Nephron progenitor cell (in vitro differentiated cells): ENCODE data around the gene A3GALT2.

ENCODE experiments used
- DNase-seq: peaks from one replicate; pipeline ENCODE4 v3.0.0; 2021
- H3K27ac Mint-ChIP-seq: 2 replicates; pipeline ENCODE4 v1.8.0; 2021; ENCODE audit warnings: mild to moderate bottlenecking, moderate library complexity, mixed read lengths
- H3K27me3 Mint-ChIP-seq: 2 replicates; pipeline ENCODE4 v1.8.0; 2021; ENCODE audit warnings: mild to moderate bottlenecking, low read depth, mixed read lengths; ENCODE audit not compliant: poor library complexity
- H3K36me3 Mint-ChIP-seq: 2 replicates; pipeline ENCODE4 v1.8.0; 2021; ENCODE audit warnings: low read depth, mixed read lengths
- H3K4me1 Mint-ChIP-seq: 2 replicates; pipeline ENCODE4 v1.8.0; 2021; ENCODE audit warnings: mixed read lengths
- H3K4me3 Mint-ChIP-seq: 2 replicates; pipeline ENCODE4 v1.8.0; 2021; ENCODE audit warnings: mild to moderate bottlenecking, moderate library complexity, mixed read lengths
- H3K9me3 Mint-ChIP-seq: 2 replicates; pipeline ENCODE4 v1.8.0; 2021; ENCODE audit warnings: mild to moderate bottlenecking, moderate library complexity, mixed read lengths
- TF ChIP-seq, protein P1 (sequence below): fragments of 200-600 bp; sonication (generic); IDR thresholded peaks from 2 replicates; pipeline ENCODE4 v1.5.0; 2021; ENCODE audit warnings: antibody characterized with exemption

The A3GALT2 gene

GRCh38 chr1:33276573-33277298 lies 44.2 kb downstream of the A3GALT2 start:
- Mint-ChIP-seq H3K27me3 (no peaks in the 10 kb centered on the region), H3K27ac (peak overlapping the region; percentile 82), H3K4me3 (no peak overlapping the region), H3K9me3 (no peaks in the 10 kb centered on the region), H3K36me3 (peaks cover 47% of the 10 kb centered on the region), H3K4me1 (peaks cover 23% of the 10 kb centered on the region)
- TF ChIP-seq, protein P1, sequence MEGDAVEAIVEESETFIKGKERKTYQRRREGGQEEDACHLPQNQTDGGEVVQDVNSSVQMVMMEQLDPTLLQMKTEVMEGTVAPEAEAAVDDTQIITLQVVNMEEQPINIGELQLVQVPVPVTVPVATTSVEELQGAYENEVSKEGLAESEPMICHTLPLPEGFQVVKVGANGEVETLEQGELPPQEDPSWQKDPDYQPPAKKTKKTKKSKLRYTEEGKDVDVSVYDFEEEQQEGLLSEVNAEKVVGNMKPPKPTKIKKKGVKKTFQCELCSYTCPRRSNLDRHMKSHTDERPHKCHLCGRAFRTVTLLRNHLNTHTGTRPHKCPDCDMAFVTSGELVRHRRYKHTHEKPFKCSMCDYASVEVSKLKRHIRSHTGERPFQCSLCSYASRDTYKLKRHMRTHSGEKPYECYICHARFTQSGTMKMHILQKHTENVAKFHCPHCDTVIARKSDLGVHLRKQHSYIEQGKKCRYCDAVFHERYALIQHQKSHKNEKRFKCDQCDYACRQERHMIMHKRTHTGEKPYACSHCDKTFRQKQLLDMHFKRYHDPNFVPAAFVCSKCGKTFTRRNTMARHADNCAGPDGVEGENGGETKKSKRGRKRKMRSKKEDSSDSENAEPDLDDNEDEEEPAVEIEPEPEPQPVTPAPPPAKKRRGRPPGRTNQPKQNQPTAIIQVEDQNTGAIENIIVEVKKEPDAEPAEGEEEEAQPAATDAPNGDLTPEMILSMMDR: no peak
- DNase-seq: no peak

DNA sequence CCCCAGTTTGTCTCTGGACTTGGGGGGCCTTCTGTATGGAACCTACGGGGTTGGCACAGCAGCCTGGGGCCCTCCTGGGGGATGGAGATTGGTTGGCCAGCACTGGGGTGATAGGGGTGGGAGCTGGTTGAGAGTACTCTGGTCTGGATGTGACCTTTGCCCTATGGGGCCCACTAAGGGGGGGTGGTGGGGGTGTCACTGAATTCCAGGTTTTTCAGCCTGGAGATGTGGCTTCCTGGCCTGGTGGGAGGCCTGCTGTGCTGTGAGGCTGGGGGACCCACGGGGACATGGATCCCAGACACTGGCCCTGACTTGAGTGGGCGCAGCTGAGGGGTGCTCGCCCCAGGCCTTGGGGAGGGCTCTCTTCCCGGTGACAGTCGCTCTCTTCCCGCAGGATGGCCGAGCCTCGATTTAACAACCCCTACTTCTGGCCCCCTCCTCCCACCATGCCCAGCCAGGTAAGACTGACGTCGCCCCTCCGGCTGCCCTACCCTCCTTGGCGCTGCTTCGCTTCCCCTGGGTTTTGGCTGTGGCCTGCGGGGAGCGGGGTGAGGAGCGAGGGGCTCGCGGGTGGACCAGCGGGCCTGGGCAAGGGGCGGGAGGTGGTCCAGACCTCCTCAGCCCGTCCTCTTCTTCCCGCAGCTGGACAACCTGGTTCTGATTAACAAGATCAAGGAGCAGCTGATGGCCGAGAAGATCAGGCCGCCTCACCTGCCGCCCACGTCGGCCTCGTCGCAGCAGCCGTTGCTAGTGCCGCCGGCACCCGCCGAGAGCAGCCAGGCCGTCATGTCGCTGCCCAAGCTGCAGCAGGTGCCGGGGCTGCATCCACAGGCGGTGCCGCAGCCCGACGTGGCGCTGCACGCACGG lies 45.0 kb downstream of the A3GALT2 start:
- peaks cover 31% of the 10 kb centered on the region for H3K4me1 Mint-ChIP-seq
- no peak for DNase-seq
- peak overlapping the region; percentile 34 for H3K27ac Mint-ChIP-seq
- peaks cover 47% of the 10 kb centered on the region for H3K36me3 Mint-ChIP-seq
- TF ChIP-seq, protein P1: no peak
- H3K4me3 Mint-ChIP-seq: no peak overlapping the region
- H3K27me3 Mint-ChIP-seq: no peaks in the 10 kb centered on the region
- no peaks in the 10 kb centered on the region for H3K9me3 Mint-ChIP-seq

DNA sequence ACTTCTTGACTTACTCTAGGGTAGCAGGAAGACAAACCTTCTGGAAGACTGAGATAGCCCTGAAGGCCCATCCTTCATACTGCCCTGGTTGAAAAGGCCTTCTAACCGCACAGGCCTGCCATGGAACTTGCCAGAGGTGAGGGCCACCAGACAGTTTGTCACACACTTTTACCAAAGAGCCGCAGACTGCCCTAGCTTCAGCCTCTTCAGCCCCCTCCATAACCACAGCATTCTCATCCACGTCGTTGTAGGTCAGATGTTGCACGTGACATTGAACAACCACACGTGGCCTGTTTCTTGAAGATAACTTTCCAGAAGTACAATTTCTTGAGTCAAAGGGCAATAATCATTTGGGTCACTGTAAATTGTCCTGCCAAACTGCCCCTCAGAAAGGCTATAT lies 45.7 kb downstream of the A3GALT2 start:
- H3K36me3 Mint-ChIP-seq: peaks cover 46% of the 10 kb centered on the region
- H3K9me3 Mint-ChIP-seq: no peaks in the 10 kb centered on the region
- TF ChIP-seq, protein P1: no peak
- no peaks in the 10 kb centered on the region for H3K27me3 Mint-ChIP-seq
- H3K4me3 Mint-ChIP-seq: no peak overlapping the region
- H3K27ac Mint-ChIP-seq: peak overlapping the region; percentile 34
- no peak for DNase-seq
- peaks cover 38% of the 10 kb centered on the region for H3K4me1 Mint-ChIP-seq

- no peak for DNase-seq
- peaks cover 42% of the 10 kb centered on the region for H3K4me1 Mint-ChIP-seq
- peaks cover 42% of the 10 kb centered on the region for H3K36me3 Mint-ChIP-seq
- H3K9me3 Mint-ChIP-seq: no peaks in the 10 kb centered on the region
- no peaks in the 10 kb centered on the region for H3K27me3 Mint-ChIP-seq
- no peak overlapping the region for H3K4me3 Mint-ChIP-seq
- H3K27ac Mint-ChIP-seq: peak overlapping the region; percentile 34
- TF ChIP-seq, protein P1: no peak
Observed at GRCh38 chr1:33274446-33274845, 46.5 kb downstream of the A3GALT2 start.

DNA sequence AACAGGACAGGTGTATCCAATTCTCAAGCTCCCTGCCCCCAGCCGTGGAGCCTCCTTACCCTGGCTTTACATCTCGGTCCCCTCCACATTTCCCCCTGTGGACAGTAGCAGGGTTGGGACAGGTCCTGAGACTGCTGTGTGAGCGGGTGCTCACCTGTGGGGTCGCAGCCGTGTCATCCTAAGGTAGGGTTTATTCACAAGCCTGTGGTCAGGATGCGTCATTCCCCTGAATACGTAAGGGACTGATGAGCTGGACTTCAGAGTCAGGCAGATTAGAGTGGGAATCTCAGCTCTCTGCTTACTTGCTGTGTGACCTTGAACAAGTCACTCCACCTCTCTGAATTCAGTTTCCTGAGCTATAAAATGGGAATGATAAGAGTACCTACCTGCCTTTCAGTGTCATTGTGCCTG lies 46.9 kb downstream of the A3GALT2 start:
- Mint-ChIP-seq H3K27ac (no peak overlapping the region), H3K9me3 (no peaks in the 10 kb centered on the region), H3K27me3 (no peaks in the 10 kb centered on the region), H3K36me3 (peaks cover 40% of the 10 kb centered on the region), H3K4me3 (no peak overlapping the region), H3K4me1 (peaks cover 42% of the 10 kb centered on the region)
- DNase-seq: no peak
- TF ChIP-seq, protein P1: no peak
